HEK293T (cell line): ENCODE data around the gene TFDP1.

Source experiments
- BHLHE40 ChIP-seq: fragments of 450-650 bp; IDR thresholded peaks from 2 replicates; pipeline ENCODE4 v1.6.1; 2016; ENCODE audit warnings: mild to moderate bottlenecking, moderate library complexity, borderline replicate concordance
- CTBP1 ChIP-seq: fragments of 450-650 bp; IDR thresholded peaks from 2 replicates; pipeline ENCODE4 v1.6.1; 2016; ENCODE audit warnings: borderline replicate concordance
- ELF4 ChIP-seq: fragments of 450-650 bp; IDR thresholded peaks from 2 replicates; pipeline ENCODE4 v1.6.1; 2017; ENCODE audit warnings: antibody characterized with exemption
- FOXA1 ChIP-seq: fragments of 450-650 bp; IDR thresholded peaks from 2 replicates; pipeline ENCODE4 v1.6.1; 2016; ENCODE audit warnings: mild to moderate bottlenecking
- FOXM1 ChIP-seq: fragments of 450-650 bp; IDR thresholded peaks from 2 replicates; pipeline ENCODE4 v1.6.1; 2017; ENCODE audit warnings: mild to moderate bottlenecking, borderline replicate concordance
- HDGF ChIP-seq: fragments of 450-650 bp; IDR thresholded peaks from 2 replicates; pipeline ENCODE4 v1.6.1; 2017; ENCODE audit warnings: antibody characterized with exemption, borderline replicate concordance
- L3MBTL2 ChIP-seq: fragments of 450-650 bp; conservative IDR thresholded peaks from 2 replicates; pipeline ENCODE4 v1.6.1; 2016; ENCODE audit warnings: mild to moderate bottlenecking
- LEF1 ChIP-seq: fragments of 450-650 bp; IDR thresholded peaks from 2 replicates; pipeline ENCODE4 v1.6.1; 2017; ENCODE audit warnings: mild to moderate bottlenecking, borderline replicate concordance
- NFRKB ChIP-seq: fragments of 450-650 bp; IDR thresholded peaks from 2 replicates; pipeline ENCODE4 v1.6.1; 2016; ENCODE audit warnings: mild to moderate bottlenecking, moderate library complexity
- PKNOX1 ChIP-seq: fragments of 450-650 bp; IDR thresholded peaks from 2 replicates; pipeline ENCODE4 v1.6.1; 2016
- SP1 ChIP-seq: fragments of 450-650 bp; IDR thresholded peaks from 2 replicates; pipeline ENCODE4 v1.6.1; 2017
- SUZ12 ChIP-seq: fragments of 450-650 bp; IDR thresholded peaks from 2 replicates; pipeline ENCODE4 v1.6.1; 2016; ENCODE audit warnings: mild to moderate bottlenecking
- TARDBP ChIP-seq: fragments of 450-650 bp; IDR thresholded peaks from 2 replicates; pipeline ENCODE4 v1.6.1; 2016
- ZNF384 ChIP-seq: fragments of 450-650 bp; IDR thresholded peaks from 2 replicates; pipeline ENCODE4 v1.6.1; 2016

- TF ChIP-seq FOXA1 = no peak
- TF ChIP-seq NFRKB = no peak
- TF ChIP-seq SUZ12 = no peak
- TF ChIP-seq SP1 = no peak
- TF ChIP-seq HDGF = no peak
- no peak for TF ChIP-seq ELF4
- no peak for TF ChIP-seq ZNF384
- no peak for TF ChIP-seq FOXM1
- no peak for TF ChIP-seq L3MBTL2
- no peak for TF ChIP-seq LEF1
- TF ChIP-seq TARDBP = no peak
- no peak for TF ChIP-seq CTBP1
- no peak for TF ChIP-seq BHLHE40
- TF ChIP-seq PKNOX1 = no peak
Observed at GRCh38 chr13:113586661-113587479, 2.3 kb downstream of the TFDP1 start.
